CD14-positive monocyte (primary cell): ENCODE data around the gene IRS2. TPM values are rescaled to one million over a fixed set of nuclear protein-coding genes. Genes with fewer than 3 reads are reported as not detected.

Experiments
- DNase-seq, 3 donors: peaks; one replicate each; pipeline ENCODE4 v3.0.0-alpha.2; 2011 to 2022
- H2AFZ ChIP-seq: 2 replicates; pipeline ENCODE4 v1.6.0; 2012; ENCODE audit warnings: mild to moderate bottlenecking, low read depth, low read length, inconsistent platforms; ENCODE audit not compliant: insufficient read depth, poor library complexity, severe bottlenecking
- H3K27ac ChIP-seq, 2 donors: 1 replicate in 1 of 2; 2 replicates in 1 of 2; pipeline ENCODE4 v1.5.1; 2012 to 2013; ENCODE audit warnings: low read length in 2 of 2, control low read depth in 1 of 2, inconsistent platforms in 1 of 2, low read depth in 1 of 2, mild to moderate bottlenecking in 1 of 2
- H3K27me3 ChIP-seq, 2 donors: one replicate each; pipeline versions ENCODE4 v1.6.0 to v1.6.1; 2011 to 2013; ENCODE audit warnings: low read length in 2 of 2; ENCODE audit not compliant: control insufficient read depth in 2 of 2, insufficient read depth in 2 of 2
- H3K36me3 ChIP-seq, 2 donors: replicated peaks in 1 of 2; 1 replicate in 1 of 2; 2 replicates in 1 of 2; pipeline versions ENCODE4 v1.5.1 to v1.6.1; 2012 to 2013; ENCODE audit warnings: low read length in 2 of 2, control low read depth in 1 of 2, inconsistent platforms in 1 of 2, mild to moderate bottlenecking in 1 of 2; ENCODE audit not compliant: insufficient read depth in 2 of 2, control insufficient read depth in 1 of 2
- H3K4me1 ChIP-seq, 2 donors: 1 replicate in 1 of 2; 2 replicates in 1 of 2; pipeline versions ENCODE4 v1.5.1 to v1.6.1; 2012 to 2013; ENCODE audit warnings: low read length in 2 of 2, control low read depth in 1 of 2, inconsistent platforms in 1 of 2, mild to moderate bottlenecking in 1 of 2, moderate library complexity in 1 of 2; ENCODE audit not compliant: insufficient read depth in 2 of 2, control insufficient read depth in 1 of 2
- H3K4me2 ChIP-seq: replicated peaks from 2 replicates; pipeline ENCODE3; 2012; ENCODE audit warnings: low read length, moderate library complexity, mild to moderate bottlenecking; ENCODE audit not compliant: poor library complexity, severe bottlenecking; ENCODE audit errors: extremely low read depth
- H3K4me3 ChIP-seq, 3 experiments: fragments of 200-600 bp in 1 of 3; sonication (generic) in 1 of 3; replicated peaks in 1 of 3; 1 replicate in 2 of 3; 2 replicates in 1 of 3; pipeline ENCODE4 v1.5.1; 2011 to 2013; ENCODE audit warnings: low read length in 3 of 3, mild to moderate bottlenecking in 3 of 3, control low read depth in 2 of 3, low read depth in 2 of 3, inconsistent platforms in 1 of 3, moderate library complexity in 1 of 3
- H3K79me2 ChIP-seq: 2 replicates; pipeline ENCODE4 v1.6.0; 2012; ENCODE audit warnings: mild to moderate bottlenecking, control low read depth, inconsistent platforms, low read length, moderate library complexity; ENCODE audit not compliant: insufficient read depth
- H3K9ac ChIP-seq: 2 replicates; pipeline ENCODE4 v1.6.0; 2017; ENCODE audit warnings: low read length, mild to moderate bottlenecking; ENCODE audit not compliant: insufficient read depth, poor library complexity, severe bottlenecking
- H3K9me3 ChIP-seq, 2 donors: replicated peaks in 1 of 2; 1 replicate in 1 of 2; 2 replicates in 1 of 2; pipeline versions ENCODE4 v1.5.1 to v1.6.1; 2012 to 2013; ENCODE audit warnings: low read length in 2 of 2, control low read depth in 1 of 2; ENCODE audit not compliant: control insufficient read depth in 1 of 2, insufficient read depth in 1 of 2
- H4K20me1 ChIP-seq: 2 replicates; pipeline ENCODE4 v1.6.0; 2012; ENCODE audit warnings: mild to moderate bottlenecking, low read length, control low read depth, moderate library complexity; ENCODE audit not compliant: insufficient read depth
- H3K27ac Mint-ChIP-seq, 7 donors: one replicate each; pipeline ENCODE4 v1.8.0; 2020; ENCODE audit warnings: mild to moderate bottlenecking in 7 of 7, mixed read lengths in 7 of 7, moderate library complexity in 6 of 7, inconsistent platforms in 2 of 7
- H3K27me3 Mint-ChIP-seq, 3 donors: one replicate each; pipeline ENCODE4 v1.8.0; 2021 to 2022; ENCODE audit warnings: low read depth in 3 of 3, mild to moderate bottlenecking in 3 of 3, mixed read lengths in 3 of 3, moderate library complexity in 3 of 3, inconsistent platforms in 1 of 3
- H3K36me3 Mint-ChIP-seq, 2 donors: one replicate each; pipeline ENCODE4 v1.8.0; 2020; ENCODE audit warnings: mixed read lengths in 2 of 2, inconsistent platforms in 1 of 2, mild to moderate bottlenecking in 1 of 2
- H3K4me1 Mint-ChIP-seq: one replicate; pipeline ENCODE4 v1.8.0; 2020; ENCODE audit warnings: mild to moderate bottlenecking, mixed read lengths
- H3K4me3 Mint-ChIP-seq, 2 donors: one replicate each; pipeline ENCODE4 v1.8.0; 2020; ENCODE audit warnings: mild to moderate bottlenecking in 2 of 2, mixed read lengths in 2 of 2, moderate library complexity in 1 of 2
- H3K9me3 Mint-ChIP-seq, 7 donors: one replicate each; pipeline ENCODE4 v1.8.0; 2020 to 2022; ENCODE audit warnings: mixed read lengths in 7 of 7, mild to moderate bottlenecking in 6 of 7, moderate library complexity in 6 of 7, inconsistent platforms in 2 of 7
- WGBS: methylation state at CpG from one replicate; pipeline ENCODE4 v1.1.5; 2013; ENCODE audit warnings: missing lambda C conversion rate; ENCODE audit not compliant: insufficient coverage; 5-methylcytosine and 5-hydroxymethylcytosine counted together
- intact Hi-C, 2 donors: fragments of 100-400 bp; cut with micrococcal nuclease; formaldehyde crosslinking; loops; one replicate each; pipeline versions ENCODE4 v1.15.0 to v1.15.1; 2023
- polyA plus RNA-seq, 3 donors: library from polyadenylated mRNA; depleted of rRNA in 1 of 3; unstranded in 2 of 3; stranded (reverse) in 1 of 3; fragments of 300-500 nt in 2 of 3; fragments of >200 nt in 1 of 3; fragmentation: Illumina TruSeq in 2 of 3; gene quantifications; 1 replicate in 2 of 3; 2 replicates in 1 of 3; pipeline ENCODE4 v1.2.3, GENCODE V29; 2012 to 2021
- TF ChIP-seq, protein P1 (sequence below): fragments of 200-600 bp; IDR thresholded peaks from one replicate; pipeline ENCODE4 v1.8.0; 2022; ENCODE audit warnings: antibody characterized with exemption, mild to moderate bottlenecking

The IRS2 gene
- polyA plus RNA-seq, 3 donors = 2.4 to 27.1 (median 3.5) TPM

DNA sequence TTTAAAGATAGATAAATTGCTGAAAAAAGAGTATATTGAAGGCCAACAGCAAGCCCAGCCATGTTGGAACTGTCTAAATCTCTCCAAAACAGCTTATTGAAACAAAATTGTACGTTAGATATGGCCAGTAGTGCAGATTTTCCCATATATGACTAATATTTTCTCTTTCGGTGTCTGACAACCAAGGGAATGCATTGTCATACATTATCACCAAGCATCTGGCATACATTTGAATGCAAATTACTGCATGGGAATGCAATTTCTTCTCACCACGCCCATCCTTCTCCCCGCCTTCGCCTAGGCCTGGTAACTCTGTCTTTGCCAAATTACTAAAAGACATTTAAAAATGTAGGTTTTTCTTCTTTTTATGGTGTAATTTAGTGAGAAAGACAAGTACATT, 32.5 kb upstream of the IRS2 start:
- Mint-ChIP-seq H3K4me1 (no peaks in the 10 kb centered on the region), H3K36me3 (no peaks in the 10 kb centered on the region), H3K9me3 (peaks cover 0 to 5% (median 0%) of the 10 kb centered on the region in 7 donors), H3K4me3 (no peak overlapping the region), H3K27ac (no peak overlapping the region), H3K27me3 (peaks cover 4 to 14% (median 12%) of the 10 kb centered on the region in 3 donors)
- H3K36me3 ChIP-seq = no peaks in the 10 kb centered on the region
- H3K9ac ChIP-seq = no peak overlapping the region
- no peaks in the 10 kb centered on the region for H4K20me1 ChIP-seq
- no peaks in the 10 kb centered on the region for H3K9me3 ChIP-seq
- no peak for DNase-seq
- intact Hi-C loops = no loop called here
- H3K79me2 ChIP-seq = no peaks in the 10 kb centered on the region
- no peaks in the 10 kb centered on the region for H3K4me1 ChIP-seq
- WGBS = 91% methylated on average over 2 of the region's 5 CpGs
- no peak overlapping the region for H2AFZ ChIP-seq
- TF ChIP-seq, protein P1, sequence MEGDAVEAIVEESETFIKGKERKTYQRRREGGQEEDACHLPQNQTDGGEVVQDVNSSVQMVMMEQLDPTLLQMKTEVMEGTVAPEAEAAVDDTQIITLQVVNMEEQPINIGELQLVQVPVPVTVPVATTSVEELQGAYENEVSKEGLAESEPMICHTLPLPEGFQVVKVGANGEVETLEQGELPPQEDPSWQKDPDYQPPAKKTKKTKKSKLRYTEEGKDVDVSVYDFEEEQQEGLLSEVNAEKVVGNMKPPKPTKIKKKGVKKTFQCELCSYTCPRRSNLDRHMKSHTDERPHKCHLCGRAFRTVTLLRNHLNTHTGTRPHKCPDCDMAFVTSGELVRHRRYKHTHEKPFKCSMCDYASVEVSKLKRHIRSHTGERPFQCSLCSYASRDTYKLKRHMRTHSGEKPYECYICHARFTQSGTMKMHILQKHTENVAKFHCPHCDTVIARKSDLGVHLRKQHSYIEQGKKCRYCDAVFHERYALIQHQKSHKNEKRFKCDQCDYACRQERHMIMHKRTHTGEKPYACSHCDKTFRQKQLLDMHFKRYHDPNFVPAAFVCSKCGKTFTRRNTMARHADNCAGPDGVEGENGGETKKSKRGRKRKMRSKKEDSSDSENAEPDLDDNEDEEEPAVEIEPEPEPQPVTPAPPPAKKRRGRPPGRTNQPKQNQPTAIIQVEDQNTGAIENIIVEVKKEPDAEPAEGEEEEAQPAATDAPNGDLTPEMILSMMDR = no peak
- H3K27ac ChIP-seq = no peak overlapping the region
- H3K4me3 ChIP-seq = no peak overlapping the region
- peaks cover 0 to 3% of the 10 kb centered on the region in 2 donors for H3K27me3 ChIP-seq
- H3K4me2 ChIP-seq = no peak overlapping the region

DNA sequence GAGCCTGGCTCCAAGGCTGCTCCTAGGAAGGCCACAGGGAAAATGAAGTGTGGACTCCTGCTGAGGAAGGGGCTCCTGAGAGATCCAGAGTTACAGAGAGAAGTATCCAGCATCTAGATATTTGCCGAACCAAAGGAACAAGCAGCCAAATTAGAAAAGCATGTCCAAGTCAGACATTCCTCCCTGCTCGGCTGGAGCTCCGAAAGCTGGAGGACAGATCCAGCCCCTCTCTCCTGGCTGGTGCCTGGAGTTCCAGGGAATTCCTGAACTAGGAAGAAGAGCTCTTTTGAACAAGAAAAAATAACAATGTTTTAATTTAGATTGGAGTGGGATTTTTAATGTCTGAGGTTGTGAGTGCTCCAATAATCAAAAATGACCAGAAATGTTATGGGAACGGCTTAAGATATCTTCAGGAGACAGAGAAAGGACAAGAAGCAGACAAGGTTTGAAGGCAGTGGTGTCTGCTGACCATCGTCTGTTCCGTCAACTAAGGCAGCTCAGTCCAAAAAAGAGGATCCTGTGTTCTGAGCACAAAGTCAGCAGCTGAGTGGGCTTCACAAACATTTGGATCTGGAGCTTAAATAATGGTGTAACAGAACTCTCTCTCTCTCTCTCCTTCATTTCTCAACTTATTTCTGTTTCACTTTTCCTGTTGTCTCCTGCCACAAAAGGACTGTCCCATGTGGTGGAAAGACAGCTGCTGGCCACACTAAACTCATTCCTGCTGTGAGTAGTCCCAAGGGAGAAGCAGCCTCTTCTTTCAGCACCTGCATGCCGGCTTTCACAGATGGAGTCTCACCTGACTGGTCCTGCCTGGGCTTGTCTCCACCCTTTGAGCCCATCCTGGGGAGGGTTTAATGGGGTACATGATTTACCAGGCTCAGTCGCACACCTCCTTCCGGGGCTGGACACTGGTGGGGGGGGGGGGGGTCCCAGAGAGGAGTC, 31.5 kb upstream of the IRS2 start:
- H2AFZ ChIP-seq = no peak overlapping the region
- peaks cover 0 to 3% of the 10 kb centered on the region in 2 donors for H3K27me3 ChIP-seq
- no peaks in the 10 kb centered on the region for H3K4me1 ChIP-seq
- no peaks in the 10 kb centered on the region for H3K9me3 ChIP-seq
- H3K4me3 Mint-ChIP-seq = peak overlapping the region; percentile 19 to 34
- H3K9me3 Mint-ChIP-seq = peaks cover 0 to 3% (median 0%) of the 10 kb centered on the region in 7 donors
- no peaks in the 10 kb centered on the region for H3K36me3 Mint-ChIP-seq
- no peaks in the 10 kb centered on the region for H4K20me1 ChIP-seq
- H3K4me3 ChIP-seq = no peak overlapping the region
- no peak overlapping the region for H3K9ac ChIP-seq
- H3K36me3 ChIP-seq = no peaks in the 10 kb centered on the region
- intact Hi-C loops = no loop called here
- H3K4me2 ChIP-seq = no peak overlapping the region
- no peak overlapping the region for H3K27ac ChIP-seq
- H3K27ac Mint-ChIP-seq = no peak overlapping the region
- no peaks in the 10 kb centered on the region for H3K4me1 Mint-ChIP-seq
- peaks cover 7 to 14% (median 14%) of the 10 kb centered on the region in 3 donors for H3K27me3 Mint-ChIP-seq
- TF ChIP-seq, protein P1 = no peak
- WGBS = 69% methylated on average over 6 of the region's 9 CpGs
- no peaks in the 10 kb centered on the region for H3K79me2 ChIP-seq
- no peak for DNase-seq
